HUES6 (cell line): ENCODE data around the gene KIRREL3.

ENCODE experiments used
- H3K27ac ChIP-seq: 2 replicates; pipeline ENCODE4 v1.7.0; 2013; ENCODE audit warnings: low read depth, mild to moderate bottlenecking, low read length, inconsistent platforms
- H3K27me3 ChIP-seq: 2 replicates; pipeline ENCODE4 v1.6.1; 2013; ENCODE audit warnings: low read length; ENCODE audit not compliant: control insufficient read depth, insufficient read depth
- H3K36me3 ChIP-seq: 2 replicates; pipeline ENCODE4 v1.6.1; 2013; ENCODE audit warnings: low read length; ENCODE audit not compliant: control insufficient read depth, insufficient read depth
- H3K4me1 ChIP-seq: 2 replicates; pipeline ENCODE4 v1.6.1; 2013; ENCODE audit warnings: low read length; ENCODE audit not compliant: control insufficient read depth, insufficient read depth
- H3K4me3 ChIP-seq: 2 replicates; pipeline ENCODE4 v1.5.1; 2013; ENCODE audit warnings: low read depth, low read length
- H3K9ac ChIP-seq: one replicate; pipeline ENCODE4 v1.6.1; 2013; ENCODE audit warnings: mild to moderate bottlenecking, low read length
- H3K9me3 ChIP-seq: 2 replicates; pipeline ENCODE4 v1.6.1; 2013; ENCODE audit warnings: low read depth, low read length; ENCODE audit not compliant: control insufficient read depth, insufficient read depth

Gene KIRREL3

DNA sequence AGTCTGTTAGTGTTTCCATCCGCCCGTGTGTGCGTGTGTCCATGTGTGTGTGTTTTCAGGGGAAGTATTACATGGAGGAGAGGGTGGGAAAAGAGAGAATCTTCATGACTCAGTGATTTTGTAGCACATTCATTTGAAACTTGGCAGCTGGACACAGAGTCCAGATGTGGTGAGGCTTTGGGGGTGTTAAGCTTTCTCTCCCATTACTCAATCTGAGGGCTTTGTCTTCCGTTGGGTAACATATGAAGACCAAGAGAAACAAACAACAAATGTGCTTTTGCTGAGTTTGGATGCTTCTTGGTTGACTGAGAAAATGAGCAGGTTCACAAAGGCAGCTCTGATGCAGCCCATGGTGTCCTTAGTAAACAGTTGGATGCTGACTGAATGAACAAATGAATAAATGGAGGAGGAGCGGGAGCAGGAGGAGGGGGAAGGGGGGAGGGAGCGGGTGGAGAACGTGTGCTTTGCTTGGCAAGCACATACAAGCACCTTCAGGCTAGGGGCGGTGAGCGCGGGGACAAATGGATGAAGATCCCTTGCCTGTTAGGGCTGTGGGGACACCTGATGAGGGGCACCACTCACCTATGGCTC lies 540.8 kb downstream of the KIRREL3 start:
- no peaks in the 10 kb centered on the region for H3K27me3 ChIP-seq
- H3K4me3 ChIP-seq: no peak overlapping the region
- no peak overlapping the region for H3K9ac ChIP-seq
- peaks cover 3% of the 10 kb centered on the region; the same call in 1 of the 2 replicates for H3K4me1 ChIP-seq
- no peaks in the 10 kb centered on the region for H3K9me3 ChIP-seq
- no peak overlapping the region for H3K27ac ChIP-seq
- no peaks in the 10 kb centered on the region for H3K36me3 ChIP-seq

DNA sequence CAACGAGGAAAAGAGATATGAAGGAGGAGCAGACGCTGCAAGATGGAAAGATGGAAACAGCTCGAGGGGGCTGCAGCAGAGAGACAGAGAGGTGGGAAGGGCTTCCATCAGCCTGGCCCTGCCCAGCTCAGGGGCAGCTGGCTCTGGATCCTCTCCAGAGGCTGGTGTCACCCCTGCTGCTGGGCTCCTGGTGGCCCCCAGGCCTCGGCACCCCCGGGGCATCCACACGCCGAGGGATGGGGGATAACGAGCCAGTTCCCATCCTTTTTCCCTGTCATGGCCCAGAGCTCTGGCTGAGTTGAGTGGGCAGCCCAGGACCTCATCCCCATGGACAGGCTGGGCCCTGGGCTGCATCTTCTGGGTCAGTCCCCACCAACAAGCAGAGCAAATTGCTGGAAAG lies 542.8 kb downstream of the KIRREL3 start:
- H3K4me1 ChIP-seq: peaks cover 3% of the 10 kb centered on the region; the same call in 1 of the 2 replicates
- H3K27me3 ChIP-seq: no peaks in the 10 kb centered on the region
- no peak overlapping the region for H3K4me3 ChIP-seq

GRCh38 chr11:126456783-126457542 lies 543.6 kb downstream of the KIRREL3 start:
- Histone ChIP-seq H3K36me3 (no peaks in the 10 kb centered on the region), H3K9ac (no peak overlapping the region), H3K4me1 (peaks cover 11% of the 10 kb centered on the region; the same call in 1 of the 2 replicates), H3K4me3 (no peak overlapping the region), H3K27me3 (no peaks in the 10 kb centered on the region), H3K9me3 (no peaks in the 10 kb centered on the region), H3K27ac (no peak overlapping the region)

More for the DNA sequence above, 542.8 kb downstream of the KIRREL3 start:
- Histone ChIP-seq H3K9ac (no peak overlapping the region), H3K36me3 (no peaks in the 10 kb centered on the region), H3K9me3 (no peaks in the 10 kb centered on the region), H3K27ac (no peak overlapping the region)

- Histone ChIP-seq H3K4me3 (no peak overlapping the region), H3K27ac (no peak overlapping the region), H3K4me1 (peaks cover 12% of the 10 kb centered on the region; the same call in 1 of the 2 replicates), H3K9me3 (peaks cover 4% of the 10 kb centered on the region; the same call in 1 of the 2 replicates), H3K27me3 (no peaks in the 10 kb centered on the region), H3K36me3 (no peaks in the 10 kb centered on the region), H3K9ac (no peak overlapping the region)
Measured at GRCh38 chr11:126456089-126456488, 544.5 kb downstream of the KIRREL3 start.

DNA sequence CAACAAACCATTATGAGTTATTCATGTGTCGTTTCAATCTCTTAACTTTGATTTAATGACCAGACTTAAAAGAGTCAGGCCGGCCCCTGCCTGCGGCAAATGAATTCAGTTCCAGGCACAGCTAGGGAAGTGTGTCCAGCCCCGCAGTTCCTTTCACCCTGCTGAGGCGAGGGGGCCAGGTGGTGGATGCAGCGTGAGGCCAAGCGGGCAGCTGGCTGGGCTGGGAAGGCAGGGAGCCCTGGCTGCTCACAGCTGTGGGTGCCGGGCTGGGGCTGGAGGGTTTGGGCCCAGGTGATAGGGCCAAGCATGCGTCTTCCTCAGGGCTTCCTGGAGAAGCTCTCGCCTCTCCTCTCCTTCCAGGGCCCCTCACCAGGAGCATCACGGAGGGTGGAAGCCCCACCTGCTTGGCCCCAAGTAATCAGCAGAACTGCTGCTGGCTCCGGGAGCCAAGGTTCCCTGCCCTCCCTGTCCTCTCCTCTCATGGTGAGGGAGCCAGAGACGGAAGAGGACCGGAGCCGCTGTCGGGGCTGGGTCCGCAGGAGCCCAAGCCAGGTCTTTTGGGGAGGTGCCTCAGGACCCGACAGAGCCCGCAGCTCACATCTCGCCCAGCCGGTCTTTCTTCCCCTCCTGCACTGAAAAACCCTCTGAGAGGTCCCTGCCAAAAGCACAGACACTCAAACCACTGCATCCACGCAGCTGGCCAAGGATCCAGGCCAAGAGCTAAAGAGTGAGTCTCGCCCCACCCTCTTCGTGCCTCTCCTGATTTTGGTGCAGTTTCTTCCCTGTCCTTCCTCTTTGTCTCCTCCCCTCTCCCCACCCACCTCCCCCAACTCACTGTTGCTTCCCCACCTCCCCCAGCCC lies 548.1 kb downstream of the KIRREL3 start:
- H3K9me3 ChIP-seq: peaks cover 14% of the 10 kb centered on the region
- H3K36me3 ChIP-seq: no peaks in the 10 kb centered on the region

GRCh38 chr11:126451211-126451802 lies 549.3 kb downstream of the KIRREL3 start:
- no peak overlapping the region for H3K4me3 ChIP-seq
- peaks cover 14% of the 10 kb centered on the region for H3K9me3 ChIP-seq
- H3K27ac ChIP-seq: no peak overlapping the region
- peaks cover 8% of the 10 kb centered on the region; the same call in 1 of the 2 replicates for H3K4me1 ChIP-seq
- H3K36me3 ChIP-seq: no peaks in the 10 kb centered on the region
- H3K9ac ChIP-seq: no peak overlapping the region
- no peaks in the 10 kb centered on the region for H3K27me3 ChIP-seq

More for the DNA sequence above, 548.1 kb downstream of the KIRREL3 start:
- H3K27me3 ChIP-seq: no peaks in the 10 kb centered on the region
- H3K4me1 ChIP-seq: peaks cover 8% of the 10 kb centered on the region; the same call in 1 of the 2 replicates
- H3K9ac ChIP-seq: no peak overlapping the region
- no peak overlapping the region for H3K27ac ChIP-seq
- H3K4me3 ChIP-seq: no peak overlapping the region

- H3K9ac ChIP-seq: no peak overlapping the region
- H3K4me1 ChIP-seq: peaks cover 8% of the 10 kb centered on the region; the same call in 1 of the 2 replicates
Measured at GRCh38 chr11:126450806-126451205, 549.8 kb downstream of the KIRREL3 start.

GRCh38 chr11:126450198-126450597 lies 550.4 kb downstream of the KIRREL3 start:
- H3K36me3 ChIP-seq: no peaks in the 10 kb centered on the region
- H3K4me1 ChIP-seq: peaks cover 8% of the 10 kb centered on the region; the same call in 1 of the 2 replicates
- no peak overlapping the region for H3K4me3 ChIP-seq
- H3K9ac ChIP-seq: no peak overlapping the region
- H3K27ac ChIP-seq: no peak overlapping the region
- no peaks in the 10 kb centered on the region for H3K27me3 ChIP-seq
- peaks cover 14% of the 10 kb centered on the region for H3K9me3 ChIP-seq

More at GRCh38 chr11:126450806-126451205, 549.8 kb downstream of the KIRREL3 start:
- Histone ChIP-seq H3K9me3 (peaks cover 14% of the 10 kb centered on the region), H3K4me3 (no peak overlapping the region), H3K27me3 (no peaks in the 10 kb centered on the region), H3K36me3 (no peaks in the 10 kb centered on the region), H3K27ac (no peak overlapping the region)

GRCh38 chr11:126446581-126446980 lies 554.0 kb downstream of the KIRREL3 start:
- Histone ChIP-seq H3K9me3 (peaks cover 14% of the 10 kb centered on the region), H3K4me1 (peaks cover 4% of the 10 kb centered on the region), H3K4me3 (no peak overlapping the region), H3K27ac (no peak overlapping the region), H3K36me3 (no peaks in the 10 kb centered on the region), H3K27me3 (no peaks in the 10 kb centered on the region), H3K9ac (no peak overlapping the region)

DNA sequence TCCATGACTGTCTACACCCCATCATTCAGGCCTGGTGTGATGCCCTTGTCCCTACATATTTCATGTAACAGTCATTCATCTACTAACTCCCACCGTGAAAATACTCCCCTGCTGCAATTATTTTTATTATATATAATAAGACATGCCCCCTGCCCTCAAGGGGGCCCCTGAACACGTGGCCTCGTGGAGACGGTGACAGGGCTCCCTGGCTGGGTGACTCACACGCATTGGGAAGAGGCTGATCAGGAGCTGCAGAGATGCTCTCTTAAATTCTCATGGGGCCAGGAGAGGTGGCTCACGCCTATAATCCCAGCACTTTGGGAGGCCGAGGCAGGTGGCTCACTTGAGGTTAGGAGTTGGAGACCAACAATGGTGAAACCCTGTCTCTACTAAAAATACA lies 556.5 kb downstream of the KIRREL3 start:
- no peaks in the 10 kb centered on the region for H3K36me3 ChIP-seq
- no peaks in the 10 kb centered on the region for H3K9me3 ChIP-seq
- peaks cover 14% of the 10 kb centered on the region for H3K4me1 ChIP-seq
- no peak overlapping the region for H3K4me3 ChIP-seq
- H3K27ac ChIP-seq: no peak overlapping the region
- H3K27me3 ChIP-seq: no peaks in the 10 kb centered on the region
- H3K9ac ChIP-seq: no peak overlapping the region
